Right forelimb (tissue), 1 donor: ENCODE results near the gene SNAI3.
"Not testable (repeated sequence)": the region's sequence is repeated elsewhere in the genome, so short reads cannot be mapped to it uniquely, and the experiment has no call there.

Source experiments
- DNase-seq: peaks from one replicate; pipeline ENCODE4 v3.0.0-alpha.2; 2018

The SNAI3 gene

DNA sequence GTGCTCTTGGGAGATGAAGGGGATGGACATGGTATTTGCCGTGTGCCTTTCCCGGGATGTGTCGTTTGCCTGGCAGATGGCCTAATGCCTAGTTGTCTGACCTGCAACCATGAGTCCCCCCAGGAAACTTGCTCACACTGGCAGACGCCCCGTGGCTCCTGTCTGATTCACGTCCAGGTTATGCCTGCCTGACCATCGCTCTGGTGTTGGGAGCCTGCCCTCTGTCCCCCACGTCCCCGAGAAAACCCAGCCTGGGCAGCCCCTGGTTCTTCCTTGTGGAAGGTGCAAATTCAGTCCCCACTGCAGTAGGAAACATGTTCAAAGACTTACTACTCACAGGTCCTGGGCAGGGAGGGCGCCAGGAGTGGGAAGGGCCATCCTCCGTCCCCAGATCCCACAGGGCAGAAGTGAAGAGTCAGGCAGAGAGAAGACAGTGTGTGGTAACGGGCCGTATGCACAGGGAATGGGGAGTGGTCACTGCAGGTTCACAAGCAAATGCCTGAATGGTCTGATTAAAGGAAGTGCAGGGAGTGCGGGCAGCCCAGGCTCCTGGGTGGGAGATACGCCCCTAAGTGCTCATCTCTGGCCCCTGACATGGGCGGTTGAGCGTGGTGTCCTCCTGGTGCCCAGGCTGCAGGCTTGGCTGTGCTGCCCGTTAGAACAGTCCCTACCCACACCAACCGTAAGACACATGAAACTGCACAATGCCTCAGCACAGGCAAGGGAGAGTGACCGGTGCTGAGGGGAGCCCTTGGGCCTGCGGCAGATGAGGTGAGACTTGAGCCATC lies 4.2 kb upstream of the SNAI3 start:
- DNase-seq: no peak

- no peak for DNase-seq
These were observed 1.9 kb upstream of the SNAI3 start for GRCh38 chr16:88688013-88688778.

- no peak for DNase-seq
These were observed 1.3 kb upstream of the SNAI3 start for GRCh38 chr16:88687676-88688012.

DNA sequence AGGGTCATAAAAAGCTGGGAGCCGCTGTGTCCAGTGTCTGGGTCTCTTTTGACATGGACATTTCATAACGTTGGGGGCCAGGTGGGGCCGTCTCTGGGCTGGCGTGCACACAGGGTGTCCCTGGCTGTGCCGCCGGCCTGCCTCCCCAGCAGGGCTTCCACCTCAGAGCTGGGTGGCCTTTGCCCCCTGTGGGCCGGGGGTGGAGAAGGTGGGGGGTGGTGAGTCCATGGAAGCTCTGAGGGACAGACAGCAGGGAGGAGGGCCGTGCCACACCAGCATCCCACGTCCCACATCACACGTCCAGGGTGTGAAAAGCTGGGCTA lies 908 bp upstream of the SNAI3 start:
- no peak for DNase-seq

GRCh38 chr16:88686062-88686438 lies 257 bp downstream of the SNAI3 start:
- DNase-seq: no peak

GRCh38 chr16:88685156-88686061 lies 898 bp downstream of the SNAI3 start:
- no peak for DNase-seq

DNA sequence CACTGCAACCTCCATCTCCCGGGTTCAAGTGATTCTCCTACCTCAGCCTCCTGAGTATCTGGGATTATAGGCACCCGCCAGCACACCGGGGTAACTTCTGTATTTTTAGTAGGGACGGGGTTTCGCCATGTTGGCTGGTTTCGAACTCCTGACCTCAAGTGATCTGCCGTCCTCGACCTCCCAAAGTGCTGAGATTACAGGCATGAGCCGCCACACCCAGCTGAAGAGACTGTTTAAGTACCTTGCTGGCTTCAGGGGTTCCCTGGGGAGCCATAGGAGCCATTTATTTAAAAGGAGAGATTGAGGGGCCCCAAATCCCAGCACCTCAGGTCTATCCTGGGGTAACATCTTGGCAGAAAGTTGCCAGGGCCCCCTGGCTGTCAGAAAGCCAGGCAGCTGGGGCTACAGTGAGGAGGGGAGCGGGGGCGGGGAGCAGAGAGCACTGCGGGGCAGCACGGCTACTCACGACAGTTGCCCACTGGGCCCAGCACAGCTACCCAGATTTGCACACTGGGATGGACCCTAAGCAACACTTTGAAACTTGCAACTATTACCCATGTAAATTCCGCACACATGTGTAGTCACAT lies 1.6 kb downstream of the SNAI3 start:
- DNase-seq: no peak

DNA sequence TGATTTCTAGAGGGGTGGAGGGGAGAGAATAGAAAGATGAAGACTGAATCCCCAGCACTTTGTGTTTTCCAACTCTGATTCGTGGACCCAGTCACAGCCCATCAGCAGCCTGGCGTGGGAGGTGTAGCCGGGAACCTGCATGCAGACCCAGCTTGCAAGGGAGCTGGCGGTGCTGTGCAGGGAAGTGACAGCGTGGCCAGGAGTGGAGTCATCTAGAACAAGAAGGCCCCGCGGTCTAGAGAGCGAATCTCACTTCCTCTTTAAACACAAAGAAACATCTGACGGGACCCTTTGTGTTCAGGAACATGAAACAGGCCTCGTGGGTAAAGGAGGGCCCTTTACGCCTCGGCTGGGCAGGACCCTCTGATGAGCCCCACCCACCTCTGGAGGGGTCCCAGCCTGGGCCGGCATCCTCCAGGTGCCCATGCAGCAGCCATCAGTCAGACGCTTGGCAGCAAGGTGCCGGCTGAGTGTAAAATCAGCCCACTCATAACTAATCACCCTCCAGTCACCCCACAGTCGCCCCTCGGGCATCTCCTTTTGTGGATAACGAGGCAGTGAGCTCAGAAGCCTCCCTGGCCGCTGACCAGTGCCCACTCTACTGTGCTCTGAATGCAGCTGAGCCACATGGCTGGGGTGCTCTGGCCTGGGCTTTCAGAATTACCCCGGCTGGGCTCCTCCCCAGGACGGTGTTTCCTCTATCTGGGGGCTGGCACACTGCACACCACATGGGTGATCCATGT lies 4.4 kb downstream of the SNAI3 start:
- DNase-seq: no peak

DNA sequence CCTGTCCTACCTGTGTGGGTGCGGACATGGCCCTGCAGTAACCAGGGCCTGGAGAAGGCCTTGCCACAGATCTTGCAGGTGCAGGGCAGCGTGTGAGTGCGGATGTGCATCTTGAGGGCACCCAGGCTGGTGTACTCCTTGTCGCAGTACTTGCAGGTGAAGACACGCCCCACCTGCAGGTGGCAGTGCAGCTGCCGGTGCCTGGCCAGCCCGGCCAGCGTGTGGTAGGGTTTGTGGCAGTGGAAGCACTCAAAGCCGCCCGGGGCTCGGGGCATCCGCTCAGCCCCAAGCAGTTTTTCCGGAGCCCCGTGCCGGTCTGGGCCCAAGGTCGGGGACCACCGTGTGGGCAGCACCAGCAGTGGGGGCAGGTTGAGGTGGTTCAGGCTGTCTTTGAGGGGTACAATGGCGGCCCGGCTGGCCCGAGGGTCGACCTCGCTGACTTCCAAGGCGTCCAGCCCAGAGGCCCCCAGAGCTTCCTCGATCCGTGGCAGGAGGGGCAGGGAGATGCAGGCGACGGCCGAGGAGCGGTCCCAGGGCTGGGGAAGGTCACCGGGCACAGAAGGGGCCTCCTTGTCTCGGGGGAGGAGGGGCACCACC lies 5.1 kb downstream of the SNAI3 start:
- no peak for DNase-seq

DNA sequence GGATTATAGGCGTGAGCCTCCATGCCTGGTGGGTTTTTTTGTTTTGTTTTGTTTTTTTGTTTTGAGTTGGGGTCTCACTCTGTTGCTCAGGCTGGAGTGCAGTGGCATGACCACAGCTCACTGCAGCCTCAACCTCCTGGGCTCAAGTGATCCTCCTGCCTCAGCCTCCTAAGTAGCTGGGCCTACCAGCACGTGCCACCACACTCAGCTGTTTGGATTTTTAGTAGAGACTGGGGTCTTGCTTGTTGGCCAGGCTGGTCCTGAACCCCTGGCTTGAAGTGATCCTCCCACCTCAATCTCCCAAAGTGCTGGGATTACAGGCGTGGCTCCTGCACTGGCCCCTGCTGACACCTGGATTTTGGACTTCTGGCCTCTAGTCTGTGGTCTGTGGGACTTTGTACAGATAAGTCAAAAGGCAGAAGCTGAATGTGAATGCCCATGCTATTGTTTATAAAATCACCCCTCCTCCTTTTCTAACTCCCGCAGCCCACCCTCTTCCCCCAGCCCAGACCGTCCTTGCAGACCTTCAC lies 5.7 kb downstream of the SNAI3 start:
- no peak for DNase-seq

GRCh38 chr16:88678224-88678979 lies 7.9 kb downstream of the SNAI3 start:
- no peak for DNase-seq

- no peak for DNase-seq
These were observed 8.6 kb downstream of the SNAI3 start for GRCh38 chr16:88677721-88678120.

- DNase-seq: no peak
These were observed 9.6 kb downstream of the SNAI3 start for GRCh38 chr16:88676502-88677242.

DNA sequence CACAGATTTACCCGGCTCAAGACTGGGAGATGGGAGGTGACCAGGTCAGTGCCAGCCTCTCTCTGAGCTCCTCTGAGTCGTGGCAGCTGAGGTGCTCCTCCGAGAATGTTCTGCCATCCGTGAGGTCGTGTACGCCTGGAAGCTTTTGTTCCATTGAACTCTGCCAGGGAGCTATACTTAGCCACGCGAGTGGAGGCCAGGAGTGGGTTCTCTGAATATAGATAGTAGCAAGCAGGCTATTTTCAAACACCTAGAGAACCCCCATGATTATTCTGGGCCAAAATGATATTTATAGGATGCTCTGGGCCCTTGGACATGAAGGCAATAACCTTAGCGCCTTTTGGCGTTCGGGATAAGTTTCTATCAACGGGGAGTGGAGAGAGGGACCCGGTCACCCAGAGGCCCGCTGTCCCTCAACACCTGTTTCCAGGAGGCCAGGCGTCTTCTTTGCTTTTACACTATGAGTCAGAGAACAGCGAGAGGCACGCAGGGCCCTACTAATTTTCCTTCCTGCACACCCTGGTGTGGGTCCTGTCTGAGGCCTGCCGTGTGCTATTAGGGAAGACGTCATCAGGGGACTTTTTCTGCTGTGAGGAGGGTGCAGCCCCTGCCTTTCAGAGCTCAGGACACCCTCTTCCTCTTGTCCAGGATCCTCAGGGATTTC lies 12.5 kb downstream of the SNAI3 start:
- no peak for DNase-seq

- no peak for DNase-seq
These were observed 13.5 kb downstream of the SNAI3 start for GRCh38 chr16:88672776-88673175.

- DNase-seq: no peak
These were observed 14.5 kb downstream of the SNAI3 start for GRCh38 chr16:88671806-88672205.

GRCh38 chr16:88669980-88670379 lies 16.3 kb downstream of the SNAI3 start:
- no peak for DNase-seq

DNA sequence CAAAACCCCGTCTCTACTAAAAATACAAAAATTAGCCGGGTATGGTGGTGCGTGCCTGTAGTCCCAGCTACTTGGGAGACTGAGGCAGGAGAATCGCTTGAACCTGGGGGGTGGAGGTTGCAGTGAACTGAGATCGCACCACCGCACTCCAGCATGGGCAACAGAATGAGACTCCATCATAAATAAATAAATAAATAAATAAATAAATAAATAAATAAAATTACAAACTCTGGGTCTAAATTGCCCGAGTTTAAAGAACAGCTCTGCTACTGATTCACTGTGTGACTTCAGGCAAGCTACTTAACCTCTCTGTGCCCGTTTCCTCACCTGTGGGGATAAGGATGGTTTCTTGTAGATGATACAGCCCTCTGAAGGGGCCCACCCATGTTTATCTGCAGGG lies 16.8 kb downstream of the SNAI3 start:
- DNase-seq: not testable (repeated sequence)

- no peak for DNase-seq
These were observed 18.8 kb downstream of the SNAI3 start for GRCh38 chr16:88667461-88667860.

DNA sequence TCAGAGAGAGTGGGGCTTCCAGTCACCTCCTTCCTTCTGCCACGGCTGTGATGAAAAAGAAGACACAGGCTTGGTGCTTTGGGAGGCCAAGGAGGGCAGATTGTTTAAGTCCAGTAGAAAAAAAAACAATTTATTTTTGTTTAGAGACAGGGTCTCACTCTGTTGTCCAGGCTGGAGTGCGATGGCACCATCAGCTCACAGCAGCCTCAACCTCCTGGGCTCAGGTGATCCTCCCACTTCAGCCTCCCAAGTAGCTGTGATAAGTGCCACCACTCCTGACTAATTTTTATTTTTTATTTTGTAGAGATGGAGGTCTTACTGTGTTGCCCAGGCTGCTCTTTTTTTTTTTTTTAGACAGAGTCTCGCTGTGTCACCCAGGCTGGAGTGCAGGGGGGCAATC lies 20.7 kb downstream of the SNAI3 start:
- no peak for DNase-seq
